OCI-LY1 (cell line): ENCODE results near the gene GBP7.

Source experiments
- H2AFZ ChIP-seq: fragments of 200-600 bp; sonication (generic), shearing (Covaris generic); 2 replicates; pipeline ENCODE4 v1.6.0; 2014; ENCODE audit warnings: antibody characterized with exemption, mild to moderate bottlenecking, low read length
- H3F3A ChIP-seq: fragments of 200-600 bp; sonication (generic), shearing (Covaris generic); 2 replicates; pipeline ENCODE4 v1.6.0; 2014; ENCODE audit warnings: mild to moderate bottlenecking, antibody characterized with exemption, low read length, moderate library complexity; ENCODE audit not compliant: insufficient read depth
- H3K27ac ChIP-seq: fragments of 200-600 bp; sonication (generic); 2 replicates; pipeline ENCODE4 v1.5.1; 2014; ENCODE audit warnings: low read length, mixed run types, mild to moderate bottlenecking, low read depth; ENCODE audit not compliant: poor library complexity, severe bottlenecking
- H3K27me3 ChIP-seq: fragments of 200-600 bp; sonication (generic); 2 replicates; pipeline ENCODE4 v1.6.0; 2014; ENCODE audit warnings: antibody characterized with exemption, mild to moderate bottlenecking, low read length, moderate library complexity; ENCODE audit not compliant: insufficient read depth
- H3K36me3 ChIP-seq: fragments of 200-600 bp; sonication (generic); 2 replicates; pipeline ENCODE4 v1.6.1; 2014; ENCODE audit warnings: mild to moderate bottlenecking, antibody characterized with exemption, low read length, moderate library complexity, mixed read lengths; ENCODE audit not compliant: insufficient read depth
- H3K4me1 ChIP-seq: fragments of 200-600 bp; sonication (generic); 2 replicates; pipeline ENCODE4 v1.5.1; 2014; ENCODE audit warnings: mild to moderate bottlenecking, low read length, moderate library complexity; ENCODE audit not compliant: insufficient read depth, severe bottlenecking
- H3K4me2 ChIP-seq: fragments of 200-600 bp; sonication (generic), shearing (Covaris generic); 2 replicates; pipeline ENCODE4 v1.6.1; 2014; ENCODE audit warnings: low read length
- H3K4me3 ChIP-seq: fragments of 200-600 bp; sonication (generic); 2 replicates; pipeline ENCODE4 v1.5.1; 2014; ENCODE audit warnings: low read length, low read depth, mild to moderate bottlenecking, mixed read lengths; ENCODE audit not compliant: poor library complexity, severe bottlenecking
- H3K79me2 ChIP-seq: fragments of 200-600 bp; shearing (Covaris generic); 2 replicates; pipeline ENCODE4 v1.6.1; 2016; ENCODE audit warnings: mixed run types, low read length, mixed read lengths; ENCODE audit not compliant: insufficient read depth
- H3K9ac ChIP-seq: fragments of 200-600 bp; sonication (generic), shearing (Covaris generic); 2 replicates; pipeline ENCODE4 v1.6.1; 2014; ENCODE audit warnings: mild to moderate bottlenecking, low read length, mixed read lengths
- H3K9me2 ChIP-seq: fragments of 200-600 bp; sonication (generic), shearing (Covaris generic); 2 replicates; pipeline ENCODE4 v1.6.1; 2014; ENCODE audit warnings: low read depth, mild to moderate bottlenecking, low read length, mixed read lengths
- H3K9me3 ChIP-seq: fragments of 200-600 bp; shearing (Covaris generic); 2 replicates; pipeline ENCODE4 v1.6.1; 2014; ENCODE audit warnings: low read length, mixed read lengths
- H4K20me1 ChIP-seq: fragments of 200-600 bp; sonication (generic), shearing (Covaris generic); 2 replicates; pipeline ENCODE4 v1.6.0; 2016; ENCODE audit warnings: mild to moderate bottlenecking, low read length; ENCODE audit not compliant: insufficient read depth
- CTCF ChIP-seq: fragments of 200-600 bp; sonication (generic), shearing (Covaris generic); IDR thresholded peaks from 2 replicates; pipeline ENCODE4 v1.5.1; 2017; ENCODE audit warnings: mild to moderate bottlenecking, antibody characterized with exemption, low read length, moderate library complexity, mixed read lengths
- EZH2 ChIP-seq: fragments of 200-600 bp; sonication (generic), shearing (Covaris generic); IDR thresholded peaks from 2 replicates; pipeline ENCODE4 v1.8.0; 2017; ENCODE audit warnings: borderline replicate concordance, mixed run types, mild to moderate bottlenecking, antibody characterized with exemption, low read length, moderate library complexity, mixed read lengths

The GBP7 gene

GRCh38 chr1:89114662-89115061 is 61.1 kb downstream of the GBP7 start:
- H3K36me3 ChIP-seq, result no peaks in the 10 kb centered on the region
- H3K4me2 ChIP-seq, result no peak overlapping the region
- H3K4me3 ChIP-seq, result no peak overlapping the region
- no peaks in the 10 kb centered on the region for H3K4me1 ChIP-seq
- H3K27ac ChIP-seq, result no peak overlapping the region
- no peaks in the 10 kb centered on the region for H4K20me1 ChIP-seq
- no peaks in the 10 kb centered on the region for H3K9me2 ChIP-seq
- H3F3A ChIP-seq, result no peaks in the 10 kb centered on the region
- H2AFZ ChIP-seq, result no peak overlapping the region
- no peaks in the 10 kb centered on the region for H3K27me3 ChIP-seq
- H3K9ac ChIP-seq, result no peak overlapping the region
- TF ChIP-seq CTCF (no peak), EZH2 (no peak)
- H3K9me3 ChIP-seq, result no peaks in the 10 kb centered on the region
- H3K79me2 ChIP-seq, result no peaks in the 10 kb centered on the region

GRCh38 chr1:89112871-89113613 is 62.8 kb downstream of the GBP7 start:
- no peak overlapping the region for H2AFZ ChIP-seq
- no peaks in the 10 kb centered on the region for H3K36me3 ChIP-seq
- no peak overlapping the region for H3K4me3 ChIP-seq
- TF ChIP-seq EZH2, result no peak
- TF ChIP-seq CTCF, result no peak
- no peaks in the 10 kb centered on the region for H3K27me3 ChIP-seq
- no peaks in the 10 kb centered on the region for H3K79me2 ChIP-seq
- H3K9me3 ChIP-seq, result no peaks in the 10 kb centered on the region
- no peak overlapping the region for H3K27ac ChIP-seq
- H3K9ac ChIP-seq, result no peak overlapping the region
- H3K9me2 ChIP-seq, result no peaks in the 10 kb centered on the region
- no peaks in the 10 kb centered on the region for H3K4me1 ChIP-seq
- no peaks in the 10 kb centered on the region for H3F3A ChIP-seq
- H4K20me1 ChIP-seq, result no peaks in the 10 kb centered on the region
- no peak overlapping the region for H3K4me2 ChIP-seq

GRCh38 chr1:89104687-89105086 is 71.1 kb downstream of the GBP7 start:
- Histone ChIP-seq H3K27me3 (no peaks in the 10 kb centered on the region), H3K9me3 (no peaks in the 10 kb centered on the region), H3K4me1 (no peaks in the 10 kb centered on the region), H4K20me1 (no peaks in the 10 kb centered on the region), H3K4me2 (no peak overlapping the region), H3K36me3 (no peaks in the 10 kb centered on the region), H3F3A (no peaks in the 10 kb centered on the region), H3K4me3 (no peak overlapping the region), H3K9ac (no peak overlapping the region), H3K9me2 (no peaks in the 10 kb centered on the region), H3K79me2 (no peaks in the 10 kb centered on the region), H3K27ac (no peak overlapping the region), H2AFZ (no peak overlapping the region)
- no peak for TF ChIP-seq EZH2
- no peak for TF ChIP-seq CTCF
